Activated CD4-positive, alpha-beta T cell treated with anti-CD3 and anti-CD28 coated beads, Interleukin-10, Interleukin-2, amounts not matched to agents 100 ng/mL and 50 ng/mL, durations not matched to agents 16 hours and 8 hours (primary cell): ENCODE data around the gene ANKRD34A.
"Not testable (repeated sequence)": the region's sequence is repeated elsewhere in the genome, so short reads cannot be mapped to it uniquely, and the experiment has no call there.

ENCODE experiments used
- DNase-seq: peaks from one replicate; pipeline ENCODE4 v3.0.0-alpha.2; 2020

The ANKRD34A gene

DNA sequence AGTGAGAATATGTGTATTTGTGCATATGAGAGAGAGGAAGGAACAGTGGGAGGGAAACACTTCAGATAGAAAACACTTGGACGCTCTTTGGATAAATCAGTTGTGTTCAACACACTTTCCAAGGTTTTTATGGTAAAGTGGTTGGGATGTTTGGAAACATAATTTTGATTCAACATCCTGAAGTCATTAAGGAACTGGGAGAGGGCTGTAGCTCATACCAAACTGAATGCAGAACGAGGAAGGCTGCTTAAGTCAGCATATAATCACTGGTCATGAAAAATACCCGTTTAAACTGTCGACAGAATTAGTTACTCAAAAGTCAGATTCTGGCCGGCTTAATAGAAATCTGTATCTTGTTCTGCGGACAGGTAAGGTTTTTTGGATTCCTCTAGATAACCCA is 21.5 kb downstream of the ANKRD34A start:
- DNase-seq = no peak

DNA sequence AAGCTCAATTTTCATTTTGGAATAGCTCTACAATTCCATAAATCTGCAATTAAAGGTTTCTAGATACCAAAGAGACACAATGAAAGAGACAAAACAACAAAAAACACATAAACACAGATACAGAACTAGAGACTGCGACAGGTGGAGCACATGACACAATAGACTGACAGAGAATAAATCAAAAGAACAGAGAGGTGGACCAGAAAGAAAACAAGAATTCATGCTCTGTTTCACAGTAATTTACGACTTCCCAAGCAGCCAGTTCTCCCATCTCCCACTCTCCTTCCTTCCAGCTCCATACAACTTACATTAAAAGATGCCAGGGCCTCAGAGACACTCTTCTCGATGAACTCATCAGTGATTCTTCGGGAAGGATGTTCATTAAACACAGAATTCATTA is 22.0 kb downstream of the ANKRD34A start:
- no peak for DNase-seq

DNA sequence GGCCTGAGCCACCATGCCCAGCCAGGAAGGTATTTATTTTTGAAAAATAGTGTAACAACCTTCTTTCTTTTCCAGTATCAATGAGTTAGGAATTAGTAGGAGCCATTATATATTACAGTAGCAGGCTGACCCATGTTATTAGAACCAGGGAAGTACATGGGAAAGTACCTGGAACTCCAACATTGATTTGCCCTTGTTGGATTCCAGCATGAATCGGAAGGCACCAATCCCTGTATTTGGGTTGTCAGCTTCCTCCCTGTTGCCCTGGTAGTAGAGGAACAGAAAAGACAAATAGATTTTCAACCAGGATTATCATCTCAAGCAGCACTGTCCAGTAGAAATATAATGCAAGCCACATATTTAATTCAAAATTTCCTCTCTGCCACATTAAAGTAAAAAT is 26.9 kb downstream of the ANKRD34A start:
- no peak for DNase-seq

DNA sequence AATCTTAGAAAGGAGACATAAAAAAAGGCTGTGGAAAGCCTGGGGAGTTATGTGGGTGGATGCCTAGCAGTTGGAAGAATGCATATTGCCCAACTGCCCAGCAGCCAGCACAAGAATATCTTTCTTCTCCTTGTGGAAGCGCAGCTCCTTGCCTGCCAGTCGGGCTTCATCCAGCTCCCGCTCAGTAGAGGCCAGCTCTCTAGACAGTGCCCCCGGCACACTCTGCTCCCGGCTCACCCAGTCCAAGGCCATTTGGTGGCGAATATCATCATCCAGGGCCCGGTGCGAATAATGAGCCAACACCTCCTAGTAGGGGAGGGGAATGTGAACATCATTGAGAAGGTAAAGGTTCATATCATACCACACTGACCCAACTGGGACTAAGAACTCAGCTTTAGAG is 28.1 kb downstream of the ANKRD34A start:
- DNase-seq = no peak

- DNase-seq = no peak
Observed at GRCh38 chr1:145935708-145936107, 28.7 kb downstream of the ANKRD34A start.

DNA sequence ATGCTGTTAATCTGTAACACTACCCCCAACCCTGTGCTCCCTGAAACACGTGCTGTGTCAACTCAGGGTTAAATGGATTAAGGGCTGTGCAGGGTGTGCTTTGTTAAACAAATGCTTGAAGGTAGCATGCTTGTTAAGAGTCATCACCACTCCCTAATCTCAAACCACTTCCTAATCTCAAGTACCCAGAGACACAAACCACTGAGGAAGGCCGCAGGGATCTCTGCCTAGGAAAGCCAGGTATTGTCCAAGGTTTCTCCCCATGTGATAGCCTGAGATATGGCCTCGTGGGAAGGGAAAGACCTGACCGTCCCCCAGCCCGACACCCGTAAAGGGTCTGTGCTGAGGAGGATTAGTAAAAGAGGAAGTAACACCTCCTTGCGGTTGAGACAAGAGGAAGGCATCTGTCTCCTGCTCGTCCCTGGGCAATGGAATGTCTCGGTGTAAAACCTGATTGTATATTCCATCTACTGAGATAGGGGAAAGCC is 31.8 kb downstream of the ANKRD34A start:
- DNase-seq = peak; percentile 65

DNA sequence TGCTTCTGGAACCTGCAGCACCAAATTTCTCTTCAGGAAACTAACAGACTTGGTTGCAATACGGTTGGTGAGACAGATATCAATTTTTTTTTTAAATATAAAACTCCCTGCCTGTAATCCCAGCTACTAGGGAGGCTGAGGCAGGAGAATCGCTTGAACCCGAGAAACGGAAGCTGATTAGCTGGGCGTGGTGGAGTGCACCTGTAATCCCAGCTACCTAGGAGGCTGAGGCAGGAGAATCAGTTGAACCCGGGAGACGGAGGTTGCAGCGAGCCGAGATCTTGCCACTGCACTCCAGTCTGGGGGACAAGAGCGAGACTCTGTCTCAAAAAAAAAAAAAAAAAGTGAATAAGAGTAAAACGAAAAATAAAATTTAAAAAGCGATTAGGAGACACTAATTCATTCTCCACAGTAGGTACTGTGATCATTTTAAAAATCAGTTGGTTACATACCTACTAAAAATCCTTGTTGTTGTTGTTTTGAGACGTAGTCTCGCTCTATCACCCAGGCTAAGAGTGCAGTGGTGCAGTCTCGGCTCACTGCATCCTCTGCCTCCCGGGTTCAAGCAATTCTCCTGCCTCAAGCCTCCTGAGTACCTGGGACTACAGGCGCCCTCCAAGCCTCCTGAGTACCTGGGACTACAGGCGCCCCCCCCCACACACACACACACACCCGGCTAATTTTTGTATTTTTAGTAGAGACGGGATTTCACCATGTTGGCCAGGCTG is 36.3 kb downstream of the ANKRD34A start:
- no peak for DNase-seq

DNA sequence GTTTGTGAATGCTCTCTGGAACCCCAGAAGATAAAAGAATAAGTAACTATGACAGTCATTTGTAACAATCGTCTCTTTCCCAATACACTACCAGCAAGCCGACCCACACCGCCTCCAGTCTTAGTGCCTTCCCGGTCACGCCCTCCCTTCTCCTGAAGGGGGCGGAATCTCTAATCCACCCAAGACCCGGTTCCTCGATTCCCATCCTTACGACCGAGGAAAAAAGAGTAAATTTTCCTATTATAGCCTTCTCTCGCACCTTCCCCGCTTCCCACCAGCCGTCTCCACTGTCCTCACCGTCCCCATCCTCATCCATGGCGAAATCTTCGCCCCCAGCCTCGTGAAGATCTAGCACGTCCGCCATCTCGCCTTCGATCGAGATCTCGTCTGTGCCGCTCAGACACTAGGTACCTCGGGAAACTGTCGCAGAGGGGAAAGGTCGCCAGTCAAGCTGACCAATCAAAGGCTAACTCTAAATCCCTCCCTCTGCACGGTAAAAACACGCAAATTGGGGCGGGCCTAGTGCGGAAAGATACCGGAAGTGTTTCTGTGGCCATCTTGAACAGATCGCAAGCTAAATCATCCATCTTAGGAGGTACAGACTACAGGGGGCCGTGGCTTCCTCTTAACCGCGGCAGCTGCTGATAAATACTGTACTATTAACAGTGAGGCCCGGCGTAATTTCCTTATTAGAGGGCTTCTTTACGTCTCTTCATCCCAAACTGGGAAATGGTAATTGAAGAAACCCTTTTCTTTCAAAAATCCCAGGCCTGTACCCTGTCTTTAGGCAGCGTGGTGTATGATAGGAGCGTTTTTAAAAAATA is 37.1 kb downstream of the ANKRD34A start, which contains the start of gene RBM8A:
RBM8A (minus strand) TSS at position 422 of the 824 bp plus-strand sequence; CDS start at position 364, 58 bp downstream.
- DNase-seq = peak; percentile 98

GRCh38 chr1:145926686-145927062 is 37.7 kb downstream of the ANKRD34A start:
- DNase-seq = peak; percentile 74

- DNase-seq = no peak
Observed at GRCh38 chr1:145922266-145922665, 42.1 kb downstream of the ANKRD34A start.

- not testable (repeated sequence) for DNase-seq
Observed at GRCh38 chr1:145920297-145920696, 44.1 kb downstream of the ANKRD34A start.

- peak; percentile 38 for DNase-seq
Observed at GRCh38 chr1:145918992-145919939, 45.1 kb downstream of the ANKRD34A start.

DNA sequence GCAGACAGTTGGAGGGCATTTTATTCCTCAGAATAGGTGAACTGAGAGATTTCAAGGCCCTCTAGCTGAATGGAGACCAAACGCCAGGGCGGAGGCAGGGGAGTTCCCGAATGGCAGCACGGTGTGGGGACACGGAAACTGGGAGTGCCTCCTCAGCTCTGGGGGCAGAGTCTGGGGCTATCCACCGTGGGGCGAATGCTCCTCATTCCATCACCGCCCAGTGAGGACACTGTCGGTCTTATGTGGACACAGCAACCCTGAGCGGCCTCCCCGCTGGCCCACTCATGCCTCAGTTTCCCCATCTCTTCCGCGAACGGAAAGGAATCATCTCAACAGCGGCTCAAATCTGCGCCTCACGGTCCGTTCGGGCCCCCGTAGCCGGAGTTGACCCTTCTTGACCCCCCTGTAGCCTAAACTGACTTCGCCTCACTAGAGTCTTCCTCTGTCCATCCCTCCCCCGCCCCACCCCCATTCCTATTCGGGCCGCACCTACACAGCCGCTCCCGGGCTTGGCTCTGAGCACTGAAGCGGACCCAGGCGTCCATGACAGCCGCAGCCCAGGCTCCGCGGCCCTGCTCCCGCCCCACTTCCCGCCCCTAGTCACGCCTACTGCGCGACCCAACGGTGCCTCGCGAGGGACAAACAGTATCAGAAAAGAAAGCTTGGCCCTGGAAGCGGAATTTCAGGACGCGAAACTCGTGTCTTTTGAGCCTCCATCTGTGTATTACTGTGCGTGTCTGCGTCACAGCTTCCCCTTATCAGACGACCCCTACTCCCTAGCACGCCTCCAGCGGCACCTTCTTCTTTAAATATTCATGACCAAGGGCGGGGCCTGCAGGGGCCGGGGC is 46.0 kb downstream of the ANKRD34A start, which contains the start of gene PEX11B:
PEX11B (minus strand) TSS at position 574 of the 848 bp plus-strand sequence; CDS start at position 545, 29 bp downstream.
- peak; percentile 93 for DNase-seq

GRCh38 chr1:145917595-145917994 is 46.8 kb downstream of the ANKRD34A start:
- DNase-seq = no peak

- DNase-seq = no peak
Observed at GRCh38 chr1:145916745-145917144, 47.6 kb downstream of the ANKRD34A start.

DNA sequence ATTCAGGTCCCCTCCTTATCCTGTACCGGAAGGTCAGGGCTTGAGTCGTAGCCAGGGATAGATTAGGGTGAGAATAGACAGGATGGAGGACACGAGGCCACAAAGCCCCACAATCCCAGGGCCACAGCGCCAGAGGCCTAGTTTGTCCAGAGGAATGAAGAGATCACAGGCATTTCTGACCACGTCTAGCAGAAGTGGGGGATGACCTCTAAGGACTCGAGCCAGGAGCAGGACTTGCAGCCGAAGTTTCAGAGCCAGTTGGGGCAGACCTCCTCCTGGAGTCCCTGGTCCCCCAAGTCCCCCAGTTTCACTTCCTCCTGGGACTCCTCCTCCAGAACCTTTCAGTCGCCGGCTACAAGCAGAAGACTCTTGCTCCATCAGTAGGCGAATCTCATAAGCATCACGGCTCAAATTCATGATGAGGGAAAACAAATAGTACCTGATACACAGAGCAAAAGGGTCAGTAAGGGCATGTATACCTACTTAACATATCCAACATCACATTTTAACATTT is 52.2 kb downstream of the ANKRD34A start:
- no peak for DNase-seq
